Measurements from ENCODE around the gene FEM1C.

Gene FEM1C

DNA sequence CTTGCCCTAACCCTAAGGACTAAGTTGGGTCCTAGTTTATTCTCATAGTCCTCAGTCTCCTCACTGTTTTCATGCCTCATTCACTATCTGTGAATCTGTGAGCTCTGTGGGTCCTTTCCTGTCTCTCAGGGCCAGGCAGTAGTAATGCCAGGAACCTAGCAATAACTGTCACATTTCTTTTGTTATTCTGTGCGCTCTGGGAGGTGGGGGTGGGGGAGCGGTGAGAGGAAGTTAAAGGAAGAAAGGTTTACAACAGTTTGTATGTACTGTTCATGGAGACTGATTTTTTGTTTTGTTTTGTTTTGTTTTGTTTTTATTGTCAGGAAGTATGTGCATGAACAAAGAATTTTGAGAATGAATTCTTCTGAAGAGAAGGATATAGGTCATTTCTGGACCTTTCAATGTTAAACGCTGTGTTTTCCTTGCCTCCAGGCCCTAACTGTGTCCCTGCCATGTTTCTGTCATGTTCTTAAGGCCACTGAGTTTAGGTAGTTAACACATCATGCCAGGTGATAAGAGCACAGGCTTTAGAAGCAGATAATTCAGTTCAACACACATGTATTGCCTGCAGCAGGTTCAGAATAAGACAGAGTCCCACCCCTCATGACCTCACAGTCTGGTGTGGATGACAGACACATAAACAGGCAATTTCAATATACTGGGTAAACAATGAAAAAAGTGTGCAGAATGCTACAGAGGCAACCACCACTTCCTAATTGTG, 13.3 kb upstream of the FEM1C start:
- no peak for DNase-seq (ENCODE audit: low read depth in 2 of 2)

DNA sequence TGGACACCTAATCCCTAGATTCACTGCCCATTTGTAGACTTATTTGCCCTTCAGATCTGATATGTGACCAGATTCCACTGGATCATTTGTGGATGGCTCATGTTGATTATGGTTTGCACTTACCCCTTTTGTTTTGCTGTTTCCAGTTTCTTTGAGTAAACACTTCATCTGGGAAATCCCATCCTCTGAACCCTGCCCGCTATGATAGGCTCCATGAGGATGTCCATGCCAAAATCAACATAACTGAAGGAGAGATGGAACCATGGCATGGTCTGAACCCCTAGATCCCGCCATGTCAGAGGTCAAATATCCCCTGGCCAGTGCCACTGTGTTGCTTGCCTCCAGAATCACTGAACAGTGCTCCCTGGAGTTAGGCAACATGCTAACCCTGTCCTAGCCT, 11.7 kb upstream of the FEM1C start:
- DNase-seq (ENCODE audit: low read depth in 2 of 2), result no peak

DNA sequence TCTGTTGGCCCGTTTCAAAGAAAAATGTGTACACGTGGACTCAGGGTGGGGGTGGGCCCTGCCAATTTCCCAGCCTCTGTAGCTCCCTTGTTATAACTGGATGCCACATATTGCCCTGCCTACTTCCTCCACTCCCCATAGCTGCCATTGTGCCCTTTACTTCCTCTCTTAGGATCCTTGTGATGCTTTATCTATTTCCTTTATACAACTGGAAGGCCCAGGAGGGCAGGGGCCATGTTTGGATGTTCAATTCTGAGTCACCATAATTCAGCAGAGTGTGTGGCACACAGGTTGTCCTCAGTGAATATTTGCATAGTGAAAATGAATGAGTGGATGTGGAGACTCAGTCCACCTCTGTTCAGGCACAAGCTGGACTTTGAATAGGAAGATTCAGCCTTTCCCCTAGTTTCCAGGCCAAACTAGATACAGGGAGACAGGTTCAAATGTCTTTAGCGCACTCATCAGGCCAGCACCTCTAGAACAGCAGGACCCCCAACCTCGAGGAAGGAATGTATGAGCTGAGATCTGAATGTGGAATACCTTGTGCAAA, 10.6 kb upstream of the FEM1C start:
- DNase-seq (ENCODE audit: low read depth in 2 of 2), result no peak

DNA sequence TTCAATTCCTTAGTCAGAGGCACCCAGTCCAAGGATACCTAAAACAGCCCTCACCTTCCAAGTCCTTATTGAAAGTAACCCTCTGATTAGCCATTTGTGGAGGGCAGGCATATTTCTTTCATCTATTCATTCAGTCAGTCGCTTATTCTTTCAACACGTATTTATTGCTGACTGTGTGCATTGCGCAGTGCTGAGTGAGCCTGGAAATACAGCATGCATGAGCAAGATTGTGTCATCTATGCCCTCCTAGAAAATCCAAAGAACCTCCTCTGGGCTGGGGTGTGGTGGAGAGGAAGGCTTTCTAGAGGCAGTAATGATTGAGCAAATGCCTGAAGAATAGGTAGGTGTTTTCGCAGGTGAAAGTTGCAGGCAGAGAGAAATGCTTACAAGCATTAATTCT, 8.5 kb upstream of the FEM1C start:
- no peak for DNase-seq (ENCODE audit: low read depth in 2 of 2)

DNA sequence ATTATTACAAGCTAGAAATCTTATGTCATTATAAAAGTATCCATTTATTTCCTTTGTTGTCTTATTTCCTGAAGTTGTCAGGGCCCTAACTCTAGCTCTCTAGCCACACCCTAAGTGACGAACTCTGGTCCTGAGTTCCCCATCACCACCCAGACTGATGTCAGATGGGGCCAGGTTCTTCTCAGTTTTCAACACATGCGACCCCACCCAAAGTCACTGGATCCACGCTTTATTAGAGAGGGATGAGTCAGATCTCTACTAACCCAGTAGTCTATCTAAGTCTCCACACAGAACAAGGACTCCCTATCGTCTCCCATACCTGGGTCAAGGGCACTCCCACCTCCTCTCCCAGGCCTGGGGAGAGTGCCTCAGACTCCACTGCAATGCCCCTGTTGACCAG, 6.8 kb upstream of the FEM1C start:
- DNase-seq (ENCODE audit: low read depth in 2 of 2), result no peak

DNA sequence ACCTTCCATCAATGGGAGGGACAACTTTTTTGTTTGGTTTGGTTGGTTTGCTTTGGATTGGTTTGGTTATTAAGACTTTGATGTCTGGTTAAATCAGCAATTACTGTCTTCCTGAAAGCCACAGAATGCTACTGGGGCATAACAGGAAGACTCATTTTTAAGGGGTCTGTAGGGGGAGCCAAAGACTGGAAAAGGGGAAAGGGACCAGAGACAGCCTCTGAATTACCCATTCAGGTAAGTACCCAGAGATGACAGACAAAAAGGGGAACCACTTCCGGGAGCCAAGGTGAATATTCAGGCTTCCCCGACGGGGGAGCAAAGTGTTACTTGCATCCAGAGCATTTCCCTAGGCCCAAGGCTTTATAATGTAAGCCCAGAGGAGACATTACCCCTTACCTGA, 4.6 kb upstream of the FEM1C start:
- DNase-seq (ENCODE audit: low read depth in 2 of 2), result no peak

DNA sequence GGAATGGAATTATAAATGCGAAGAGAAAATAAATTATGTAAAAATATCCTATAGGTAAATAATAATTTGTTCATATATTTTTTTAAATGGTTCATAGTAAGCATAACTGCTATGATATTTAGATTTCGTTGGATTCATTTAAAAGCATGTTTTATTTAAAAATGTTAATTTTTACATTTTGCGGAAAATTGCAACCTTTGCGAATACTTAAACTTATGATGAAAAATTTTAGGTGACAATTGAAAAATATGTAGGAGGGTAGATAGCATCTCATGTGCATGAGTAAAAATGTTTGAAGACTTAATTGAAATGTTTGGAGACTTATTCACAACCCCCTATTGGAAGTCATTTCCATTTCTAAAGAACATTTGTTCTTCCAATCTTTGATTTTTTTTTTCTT, 4.1 kb upstream of the FEM1C start:
- DNase-seq (ENCODE audit: low read depth in 2 of 2), result no peak

DNA sequence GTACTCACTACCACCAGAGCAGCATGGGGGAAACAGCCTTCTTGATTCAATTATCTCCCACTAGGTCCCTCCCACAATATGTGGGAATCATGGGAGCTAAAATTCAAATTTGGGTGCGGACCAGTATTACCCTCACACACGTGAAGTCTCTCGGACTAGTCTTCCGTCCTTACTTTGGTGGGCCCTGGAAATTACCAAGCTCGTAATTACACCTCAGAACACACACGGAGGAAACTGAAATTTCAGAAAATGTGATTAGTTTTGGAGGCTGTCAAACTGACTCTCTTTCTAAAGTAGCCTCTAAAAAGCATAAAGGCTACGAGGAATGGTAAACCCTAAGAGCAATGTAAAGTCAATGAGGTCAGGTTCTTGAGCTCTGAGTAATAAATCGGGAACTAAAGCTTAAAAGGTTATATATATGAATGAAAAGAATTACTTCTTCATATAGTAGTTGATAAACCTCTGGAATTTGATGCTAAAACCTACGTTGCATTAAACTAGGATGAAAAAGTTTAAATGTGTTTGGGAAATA, 842 bp upstream of the FEM1C start:
- no peak for DNase-seq (ENCODE audit: low read depth in 2 of 2)

DNA sequence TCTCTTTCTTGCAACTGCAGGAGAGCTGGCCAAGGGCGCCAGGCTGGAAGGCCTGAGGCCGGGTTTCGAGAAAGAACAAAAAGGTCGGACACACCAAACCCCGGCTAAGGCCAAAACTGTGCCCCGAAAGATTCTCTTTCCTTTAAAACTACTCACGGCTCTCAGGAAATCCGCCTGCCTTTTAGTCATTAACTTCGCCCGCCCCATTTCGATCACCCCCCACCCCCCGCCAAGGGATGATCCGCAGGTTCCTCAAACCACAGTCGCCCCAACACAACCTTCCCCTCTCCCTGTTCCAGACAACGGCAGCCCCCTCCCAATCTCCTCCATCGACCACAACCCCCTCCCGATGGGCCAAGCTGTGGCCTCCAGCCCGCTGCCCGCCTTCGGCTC, 536 bp downstream of the FEM1C start:
- peak in 1 of 2 donors; percentile 27 for DNase-seq (ENCODE audit: low read depth in 2 of 2)

DNA sequence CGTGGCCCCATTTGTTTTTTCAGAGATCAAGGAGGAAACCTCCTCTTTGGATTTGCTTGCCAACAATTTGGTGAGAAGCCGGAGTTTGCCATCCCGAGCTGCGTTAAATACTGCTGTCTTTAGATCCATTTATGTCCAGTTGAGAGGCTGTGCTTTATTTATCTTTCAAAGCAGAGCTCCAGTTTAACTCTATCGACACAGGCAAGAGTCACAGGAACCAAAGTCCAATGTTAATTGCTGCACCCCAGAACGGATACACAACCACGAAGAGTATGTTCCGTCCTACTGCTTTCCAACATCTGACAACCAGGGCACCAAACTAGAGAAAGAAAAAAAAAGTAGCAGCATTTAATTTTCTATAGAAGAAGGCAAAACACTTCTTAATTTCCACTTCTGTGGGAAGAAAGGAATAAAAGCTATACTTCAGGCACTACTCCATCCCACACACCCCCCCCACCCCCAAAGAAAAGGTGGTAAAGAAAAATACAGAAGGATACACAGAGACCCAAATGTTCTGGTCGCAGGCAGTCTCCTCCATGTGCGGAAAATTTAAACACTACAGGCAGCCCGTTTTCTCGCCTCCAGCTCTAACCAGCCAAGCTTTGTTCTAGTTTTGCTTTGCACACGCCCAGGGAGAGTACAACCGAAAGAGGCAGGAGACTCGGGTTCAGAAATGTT, 1.1 kb downstream of the FEM1C start:
- peak in 1 of 2 donors; percentile 17 for DNase-seq (ENCODE audit: low read depth in 2 of 2)

DNA sequence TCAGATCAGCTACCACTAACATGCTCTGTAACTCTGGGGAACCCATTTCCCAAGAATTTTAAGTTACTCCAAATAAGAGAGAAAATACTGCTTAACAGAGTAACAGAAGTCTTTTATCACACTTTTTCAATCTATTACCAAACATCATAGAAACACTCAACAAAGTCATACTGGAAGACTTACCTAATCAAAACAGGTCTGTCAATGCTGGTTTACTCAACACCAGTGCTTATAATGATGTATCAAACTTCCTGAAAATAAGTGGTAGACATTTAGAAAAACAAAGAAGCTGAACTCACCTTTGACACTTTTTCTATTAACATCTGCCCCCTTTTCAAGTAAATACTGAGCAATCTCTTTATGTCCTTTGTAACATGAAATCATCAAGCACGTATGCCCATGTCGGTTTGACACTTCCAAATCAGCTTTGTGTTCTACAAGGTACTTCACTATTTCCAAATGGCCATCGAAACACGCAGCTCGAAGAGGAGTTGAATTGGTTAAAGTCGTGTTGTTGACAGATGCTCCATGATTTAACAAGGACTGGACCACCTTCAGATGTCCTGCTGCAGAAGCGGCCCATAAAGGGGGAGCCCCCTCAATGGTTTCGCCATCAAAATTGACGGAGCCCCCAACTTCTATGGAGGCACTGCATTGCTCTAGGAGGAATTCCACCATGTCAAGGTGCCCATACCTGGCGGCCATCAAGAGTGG, 1.8 kb downstream of the FEM1C start:
- no peak for DNase-seq (ENCODE audit: low read depth in 2 of 2)

DNA sequence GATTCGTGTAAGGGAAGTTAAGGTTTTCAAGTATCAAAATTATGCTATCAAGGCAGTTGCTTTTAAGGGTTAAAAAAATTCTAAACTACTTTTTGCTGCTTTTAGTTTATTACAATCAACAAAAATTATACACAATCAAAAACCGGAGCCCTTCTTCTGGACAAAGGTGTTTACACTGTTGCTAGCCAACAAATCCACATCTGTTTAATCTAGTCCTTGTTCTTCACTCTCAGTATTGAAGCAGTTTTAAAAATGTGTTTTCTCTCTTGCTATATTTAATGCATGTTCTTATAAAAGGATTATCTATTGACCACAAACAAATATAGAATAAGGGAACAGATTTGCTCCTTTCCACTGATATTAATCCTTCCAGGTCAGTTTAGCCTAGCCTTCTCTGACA, 2.5 kb downstream of the FEM1C start:
- DNase-seq (ENCODE audit: low read depth in 2 of 2), result no peak

DNA sequence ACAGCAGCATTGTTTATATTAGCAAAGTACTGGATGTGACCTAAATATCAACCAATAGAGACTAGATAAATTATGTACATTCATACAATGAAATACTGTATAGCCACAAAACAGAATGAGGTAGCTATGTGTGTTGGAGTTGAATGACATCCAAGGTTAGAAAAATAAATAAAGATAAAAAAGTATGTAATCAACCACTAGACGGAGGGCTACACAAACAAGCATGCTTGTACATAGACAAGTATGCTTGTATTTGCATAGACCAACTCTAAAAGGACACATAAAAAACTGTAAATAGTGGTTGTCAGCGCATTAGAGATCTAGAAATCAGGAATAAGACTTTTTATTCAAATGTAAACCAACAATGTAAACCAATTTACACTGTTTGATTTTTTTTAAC, 3.0 kb downstream of the FEM1C start:
- DNase-seq (ENCODE audit: low read depth in 2 of 2), result no peak

DNA sequence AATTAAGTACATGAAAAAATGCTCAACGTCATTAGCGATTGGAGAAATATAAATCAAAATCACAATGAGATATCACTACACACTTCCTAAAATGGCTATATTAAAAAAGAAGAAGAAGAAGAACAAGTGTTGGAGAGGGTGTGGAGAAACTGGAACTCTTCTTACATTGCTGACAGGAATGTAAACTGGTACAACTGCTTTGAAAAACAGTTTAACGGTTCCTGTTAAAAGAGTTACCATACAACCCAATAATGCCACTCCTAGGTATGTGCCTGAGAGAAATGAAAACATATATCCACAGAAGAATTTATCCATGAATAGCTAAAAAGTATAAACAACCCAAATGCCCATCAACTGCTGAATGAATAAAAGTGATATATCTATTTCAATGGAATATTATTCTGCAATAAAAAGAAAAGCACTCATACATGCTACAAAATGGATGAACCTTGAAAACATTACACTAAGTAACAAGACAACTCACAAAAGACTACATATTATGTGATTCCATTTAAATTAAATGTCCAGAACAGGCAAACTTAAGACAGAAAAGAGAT, 9.0 kb downstream of the FEM1C start:
- DNase-seq (ENCODE audit: low read depth in 2 of 2), result no peak

DNA sequence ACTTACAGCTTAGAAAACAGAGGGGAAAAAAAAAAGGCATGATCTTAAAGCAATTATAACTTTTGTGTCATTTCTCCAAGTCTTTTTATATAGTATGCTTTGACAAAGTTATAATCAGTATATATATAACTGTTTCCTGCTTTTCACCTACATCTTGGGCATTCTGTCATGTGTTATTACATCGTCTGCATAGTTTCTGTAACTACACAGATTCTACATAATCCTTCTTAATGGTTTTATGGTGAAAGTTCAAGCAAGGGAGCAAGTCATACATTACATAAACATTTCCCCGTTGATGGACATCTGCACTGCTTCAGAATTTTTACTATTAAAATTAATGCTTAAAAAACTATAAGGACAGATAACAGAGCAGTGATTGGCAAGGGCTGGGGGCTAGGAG, 12.1 kb downstream of the FEM1C start:
- DNase-seq (ENCODE audit: low read depth in 2 of 2), result no peak

DNA sequence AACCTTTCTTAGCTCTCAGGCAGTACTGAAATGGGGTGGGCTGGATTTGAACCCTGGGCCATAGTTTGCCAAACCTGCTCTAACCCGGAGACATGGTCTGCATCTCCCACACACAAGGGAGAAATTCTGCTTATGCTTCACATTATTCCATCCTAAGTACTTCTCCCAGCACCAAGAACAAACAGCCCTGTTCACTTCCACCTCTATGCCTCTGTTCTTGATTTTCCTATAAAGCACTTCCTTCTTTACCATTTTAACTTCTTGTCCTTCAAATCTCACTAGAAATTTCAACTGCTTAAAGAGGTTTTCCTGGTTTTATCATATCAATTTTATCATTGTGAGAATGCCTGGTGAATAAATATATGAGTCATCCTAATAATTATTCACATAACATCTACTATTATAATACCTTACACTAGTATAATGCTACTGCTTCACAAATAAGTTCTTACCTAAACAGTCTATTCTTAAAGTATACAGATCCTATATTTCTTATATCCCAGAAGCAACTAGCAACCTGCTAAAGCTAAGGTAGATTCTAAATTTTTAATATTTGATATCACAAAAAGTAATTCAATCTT, 12.7 kb downstream of the FEM1C start:
- DNase-seq (ENCODE audit: low read depth in 2 of 2), result no peak

DNA sequence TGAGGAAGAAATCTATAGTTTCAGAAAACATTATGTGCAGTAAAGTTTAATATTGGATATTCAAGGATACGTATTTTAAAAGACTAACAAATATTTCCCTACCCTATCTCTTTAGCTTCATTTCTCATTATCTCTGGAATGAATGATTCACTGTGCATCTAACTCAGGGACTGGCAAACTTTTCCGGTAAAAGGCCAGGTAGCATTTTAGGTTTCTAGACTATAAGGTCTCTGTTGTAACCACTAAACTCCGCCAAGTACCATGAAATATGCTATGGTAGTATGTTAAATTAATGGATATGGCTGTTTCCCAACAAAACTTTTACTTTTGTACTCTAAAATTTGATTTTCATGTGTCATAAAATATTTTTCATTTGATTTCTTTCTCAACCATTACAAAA, 13.2 kb downstream of the FEM1C start:
- DNase-seq (ENCODE audit: low read depth in 2 of 2), result no peak

DNA sequence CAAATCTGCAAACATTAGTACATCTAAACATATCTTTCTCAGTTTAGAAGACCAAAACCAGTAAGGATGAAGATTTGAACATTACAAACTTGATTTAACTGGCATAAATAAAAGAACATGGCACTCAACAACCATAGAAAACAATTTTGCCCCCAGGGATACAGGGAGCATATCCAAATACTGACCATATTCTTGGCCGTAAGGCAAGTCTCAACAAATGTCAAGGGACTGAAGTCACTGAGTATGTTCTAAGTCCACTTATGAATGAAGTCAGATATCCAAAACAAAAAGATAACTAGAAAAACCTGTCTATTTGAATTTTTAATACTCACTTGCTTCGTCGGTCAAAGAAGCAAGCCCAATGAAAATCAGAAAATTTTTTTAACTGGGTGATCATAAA, 14.1 kb downstream of the FEM1C start:
- DNase-seq (ENCODE audit: low read depth in 2 of 2), result no peak

DNA sequence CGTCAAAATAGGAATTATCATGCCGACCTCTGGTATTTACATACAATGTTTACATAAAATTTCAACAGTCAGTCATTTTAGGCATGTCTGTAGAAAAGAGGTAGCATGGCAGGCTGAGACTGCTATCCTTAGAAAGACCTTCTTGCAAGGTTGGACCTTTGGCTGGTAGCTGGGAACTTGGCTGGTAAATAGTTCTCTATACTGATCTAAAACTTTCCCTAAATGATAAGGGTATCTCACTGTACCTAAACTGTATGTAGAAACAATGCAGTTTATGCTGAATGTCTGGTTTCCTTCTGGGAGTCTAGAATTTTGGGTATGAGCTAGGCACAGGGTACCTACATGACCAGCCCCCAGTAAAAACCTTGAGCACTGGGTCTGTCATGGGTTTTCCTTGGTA, 18.0 kb downstream of the FEM1C start:
- DNase-seq (ENCODE audit: low read depth in 2 of 2), result no peak

DNA sequence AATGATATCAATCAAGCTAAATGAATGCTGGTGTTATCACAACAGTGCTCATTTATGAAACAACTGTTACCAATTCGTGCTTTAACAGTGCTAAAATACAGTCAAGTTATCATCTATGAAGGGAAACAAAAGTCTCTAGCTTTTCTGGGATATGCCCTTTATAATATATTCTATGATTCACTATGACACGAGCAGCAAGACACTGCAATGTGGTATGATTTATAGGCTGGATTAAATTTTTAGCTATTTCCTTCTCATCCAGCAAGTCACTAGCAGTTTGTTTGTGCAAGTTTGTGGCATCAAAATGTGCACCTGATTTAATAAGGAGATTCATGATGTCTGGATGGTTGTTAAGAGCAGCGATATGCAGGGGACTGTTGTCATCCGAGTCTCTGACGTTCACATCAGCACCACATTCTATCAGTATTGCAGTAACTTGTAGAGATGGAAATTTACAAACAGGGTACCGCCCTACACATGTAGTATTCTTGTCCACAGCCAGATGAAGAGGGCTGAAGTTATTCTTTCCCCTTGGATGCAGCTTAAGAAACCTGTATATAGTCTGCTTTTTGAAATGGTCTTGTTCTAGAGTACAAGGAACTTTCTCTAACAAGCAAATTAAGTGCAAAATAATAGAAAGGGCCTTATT, 20.3 kb downstream of the FEM1C start:
- no peak for DNase-seq (ENCODE audit: low read depth in 2 of 2)

DNA sequence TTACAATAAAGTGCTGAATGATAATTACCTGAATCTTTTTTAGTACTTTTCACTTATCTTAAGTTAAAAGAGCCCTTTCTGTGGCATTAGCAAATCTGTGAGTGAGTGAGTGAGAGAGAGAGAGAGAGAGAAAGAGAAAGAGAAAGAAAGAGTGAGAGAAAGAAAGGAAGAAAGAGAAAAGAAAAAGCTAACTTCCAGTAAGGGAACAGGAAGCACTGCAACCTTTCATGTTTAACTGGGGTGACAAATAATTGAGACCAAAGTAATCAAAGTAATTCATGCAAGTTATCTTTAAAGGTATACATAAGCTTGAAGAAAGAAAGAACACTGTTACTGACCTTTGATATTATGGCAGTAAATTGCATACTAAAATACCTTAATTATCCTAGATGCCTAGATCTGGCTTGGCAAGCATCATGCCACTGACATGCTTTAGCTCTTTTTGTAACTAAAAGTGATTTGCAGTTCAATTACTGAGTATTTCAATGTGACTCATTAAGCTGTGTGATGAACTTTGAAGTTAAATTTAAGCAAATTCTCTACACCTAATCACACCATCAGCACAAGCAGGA, 21.7 kb downstream of the FEM1C start:
- DNase-seq (ENCODE audit: low read depth in 2 of 2), result no peak
